SIG-M5 (cell line): ENCODE results near the gene TMEM259.

ENCODE experiments used
- DNase-seq: peaks from one replicate; lab custom pipeline; 2025; lab: John Stamatoyannopoulos, UW

Gene TMEM259

GRCh38 chr19:1002600-1002999 is 18.3 kb downstream of the TMEM259 start:
- no peak for DNase-seq

GRCh38 chr19:1001538-1002166 is 19.3 kb downstream of the TMEM259 start:
- no peak for DNase-seq

- DNase-seq = no peak
Observed at GRCh38 chr19:1000591-1001537, 20.1 kb downstream of the TMEM259 start.

- DNase-seq = no peak
Observed at GRCh38 chr19:1000095-1000494, 20.8 kb downstream of the TMEM259 start, which contains the start of gene GRIN3B. TSS of gene GRIN3B (plus strand) at chr19:1000419. CDS start at chr19:1000438, 19 bp downstream.

GRCh38 chr19:999379-999719 is 21.6 kb downstream of the TMEM259 start:
- no peak for DNase-seq

GRCh38 chr19:998064-998463 is 22.9 kb downstream of the TMEM259 start:
- DNase-seq = no peak

GRCh38 chr19:996051-996838 is 24.7 kb downstream of the TMEM259 start:
- DNase-seq = no peak

- no peak for DNase-seq
Observed at GRCh38 chr19:995051-995827, 25.7 kb downstream of the TMEM259 start.

GRCh38 chr19:994516-994915 is 26.4 kb downstream of the TMEM259 start:
- DNase-seq = no peak

GRCh38 chr19:993831-994393 is 27.0 kb downstream of the TMEM259 start:
- DNase-seq = no peak

- no peak for DNase-seq
Observed at GRCh38 chr19:993361-993830, 27.5 kb downstream of the TMEM259 start.

- no peak for DNase-seq
Observed at GRCh38 chr19:992670-993055, 28.3 kb downstream of the TMEM259 start.

GRCh38 chr19:991932-992669 is 28.8 kb downstream of the TMEM259 start:
- DNase-seq = no peak

- no peak for DNase-seq
Observed at GRCh38 chr19:991174-991931, 29.6 kb downstream of the TMEM259 start.

GRCh38 chr19:990746-991145 is 30.2 kb downstream of the TMEM259 start:
- no peak for DNase-seq

- no peak for DNase-seq
Observed at GRCh38 chr19:990119-990571, 30.8 kb downstream of the TMEM259 start.

GRCh38 chr19:989381-990081 is 31.4 kb downstream of the TMEM259 start:
- no peak for DNase-seq

- DNase-seq = no peak
Observed at GRCh38 chr19:988510-988909, 32.4 kb downstream of the TMEM259 start.

GRCh38 chr19:988081-988480 is 32.8 kb downstream of the TMEM259 start:
- DNase-seq = no peak
